ENCODE results near the gene TDRKH. TPM values are rescaled to one million over a fixed set of nuclear protein-coding genes. Genes with fewer than 3 reads are reported as not detected.
"Not testable (repeated sequence)": the region's sequence is repeated elsewhere in the genome, so short reads cannot be mapped to it uniquely, and the experiment has no call there.

The TDRKH gene
- total RNA-seq, 1 experiment from 2014 or later: 5.5 TPM

GRCh38 chr1:151802372-151802771, 12.1 kb upstream of the TDRKH start:
- no peak for DNase-seq (ENCODE audit: low read depth)

GRCh38 chr1:151801846-151802245, 11.5 kb upstream of the TDRKH start:
- DNase-seq (ENCODE audit: low read depth): no peak

- no peak for DNase-seq (ENCODE audit: low read depth)
These were observed 11.1 kb upstream of the TDRKH start for GRCh38 chr1:151801310-151801820.

- DNase-seq (ENCODE audit: low read depth): no peak
These were observed 10.5 kb upstream of the TDRKH start for GRCh38 chr1:151800830-151801229.

- peak; percentile 19 for DNase-seq (ENCODE audit: low read depth)
These were observed 9.1 kb upstream of the TDRKH start for GRCh38 chr1:151799179-151800022.

- no peak for DNase-seq (ENCODE audit: low read depth)
These were observed 8.3 kb upstream of the TDRKH start for GRCh38 chr1:151798571-151798970.

GRCh38 chr1:151790940-151791651, 796 bp upstream of the TDRKH start:
- peak; percentile 26 for DNase-seq (ENCODE audit: low read depth)

- no peak for DNase-seq (ENCODE audit: low read depth)
These were observed 2.6 kb downstream of the TDRKH start for GRCh38 chr1:151787689-151788088.

GRCh38 chr1:151783796-151784195, 6.5 kb downstream of the TDRKH start:
- no peak for DNase-seq (ENCODE audit: low read depth)

GRCh38 chr1:151782741-151783140, 7.6 kb downstream of the TDRKH start:
- no peak for DNase-seq (ENCODE audit: low read depth)

GRCh38 chr1:151782026-151782425, 8.3 kb downstream of the TDRKH start:
- not testable (repeated sequence) for DNase-seq (ENCODE audit: low read depth)

- DNase-seq (ENCODE audit: low read depth): not testable (repeated sequence)
These were observed 9.6 kb downstream of the TDRKH start for GRCh38 chr1:151780736-151781135.

GRCh38 chr1:151779852-151780251, 10.4 kb downstream of the TDRKH start:
- no peak for DNase-seq (ENCODE audit: low read depth)

- DNase-seq (ENCODE audit: low read depth): no peak
These were observed 13.0 kb downstream of the TDRKH start for GRCh38 chr1:151777317-151777716.

GRCh38 chr1:151776665-151777062, 13.6 kb downstream of the TDRKH start:
- DNase-seq (ENCODE audit: low read depth): no peak

GRCh38 chr1:151775894-151776664, 14.2 kb downstream of the TDRKH start:
- DNase-seq (ENCODE audit: low read depth): no peak

- no peak for DNase-seq (ENCODE audit: low read depth)
These were observed 15.9 kb downstream of the TDRKH start for GRCh38 chr1:151774256-151774922.

GRCh38 chr1:151773702-151774101, 16.6 kb downstream of the TDRKH start:
- DNase-seq (ENCODE audit: low read depth): peak; percentile 17

GRCh38 chr1:151769270-151769669, 21.0 kb downstream of the TDRKH start:
- not testable (repeated sequence) for DNase-seq (ENCODE audit: low read depth)

GRCh38 chr1:151768351-151769066, 21.8 kb downstream of the TDRKH start:
- not testable (repeated sequence) for DNase-seq (ENCODE audit: low read depth)

GRCh38 chr1:151763990-151764389, 26.3 kb downstream of the TDRKH start:
- peak; percentile 7 for DNase-seq (ENCODE audit: low read depth)

All from RPMI7951 (cell line).